HepG2 (cell line): ENCODE results near the gene MRM3. TPM values are rescaled to one million over a fixed set of nuclear protein-coding genes. Genes with fewer than 3 reads are reported as not detected.

Experiments
- ATAC-seq: fragments of 200-7000 bp; cut with Tn5 transposase; 3 replicates; pipeline ENCODE4 v1.9.1; 2020; ENCODE audit warnings: mild to moderate bottlenecking, moderate library complexity
- BruUV-seq: library from RNA; stranded (reverse); fragments of 400-500 nt; replicated peaks from 2 replicates; lab custom pipeline; 2021; lab: Mats Ljungman, UMichigan
- CTCF ChIA-PET: fragments of 300-600 bp; formaldehyde crosslinking; extraction: SDS; loops from one replicate; lab custom pipeline; 2021; ENCODE audit warnings: low total read pairs, inconsistent platforms, low intra/inter-chr PET ratio; lab: Yijun Ruan, JAX
- POLR2A ChIA-PET: fragments of 350-600 bp; sonication (Branson Sonifier 250); formaldehyde crosslinking; loops from one replicate; lab custom pipeline; 2020; ENCODE audit warnings: antibody characterized with exemption, inconsistent platforms; lab: Yijun Ruan, JAX
- DNase-seq: peaks from one replicate; pipeline ENCODE4 v3.0.0-alpha.2; 2015; ENCODE audit warnings: low spot score
- FAIRE-seq: peaks from 3 replicates; lab custom pipeline; 2011; peaks lifted over from hg19 to GRCh38; lab: Jason Lieb, UNC
- H2AFZ ChIP-seq: one replicate; pipeline ENCODE4 v1.6.1; 2011; ENCODE audit warnings: low read length, inconsistent platforms
- H3K27ac ChIP-seq: fragments of 300-600 bp; 3 replicates; pipeline ENCODE4 v1.8.0; 2011; ENCODE audit warnings: mixed run types, mild to moderate bottlenecking, mixed read lengths, low read length, inconsistent platforms; ENCODE audit not compliant: insufficient read depth; ENCODE audit errors: extremely low read length
- H3K27me3 ChIP-seq, 2 experiments: fragments of 200-600 bp in 1 of 2; 2 replicates in 1 of 2; 3 replicates in 1 of 2; pipeline versions ENCODE4 v1.6.0 to v1.8.0; 2011; ENCODE audit warnings: low read length in 2 of 2, mild to moderate bottlenecking in 2 of 2, moderate library complexity in 2 of 2, inconsistent platforms in 1 of 2; ENCODE audit not compliant: insufficient read depth in 2 of 2, control insufficient read depth in 1 of 2
- H3K36me3 ChIP-seq, 2 experiments: fragments of 200-600 bp in 1 of 2; replicated peaks in 1 of 2; 2 replicates in 1 of 2; 3 replicates in 1 of 2; pipeline versions ENCODE4 v1.5.1 to v1.8.0; 2011; ENCODE audit warnings: low read length in 2 of 2, inconsistent platforms in 1 of 2; ENCODE audit not compliant: insufficient read depth in 2 of 2, control insufficient read depth in 1 of 2
- H3K4me1 ChIP-seq: 2 replicates; pipeline ENCODE4 v1.5.1; 2012; ENCODE audit warnings: low read length, inconsistent platforms; ENCODE audit not compliant: insufficient read depth
- H3K4me2 ChIP-seq: 2 replicates; pipeline ENCODE4 v1.6.0; 2011; ENCODE audit warnings: low read depth, low read length, inconsistent platforms
- H3K4me3 ChIP-seq, 3 experiments: fragments of 200-600 bp in 1 of 3; sonication (generic), shearing (Covaris generic) in 1 of 3; replicated peaks in 1 of 3; 2 replicates each; pipeline ENCODE4 v1.5.1; 2011 to 2016; ENCODE audit warnings: low read length in 3 of 3, inconsistent platforms in 2 of 3, low read depth in 2 of 3, mild to moderate bottlenecking in 2 of 3, control low read depth in 1 of 3, mixed read lengths in 1 of 3; ENCODE audit not compliant: insufficient read depth in 1 of 3
- H3K79me2 ChIP-seq: one replicate; pipeline ENCODE4 v1.6.1; 2011; ENCODE audit warnings: low read length, inconsistent platforms; ENCODE audit not compliant: insufficient read depth
- H3K9ac ChIP-seq: 2 replicates; pipeline ENCODE4 v1.6.0; 2011; ENCODE audit warnings: mild to moderate bottlenecking, low read depth, low read length, inconsistent platforms; ENCODE audit not compliant: insufficient read depth
- H3K9me3 ChIP-seq: 2 replicates; pipeline ENCODE4 v1.5.1; 2012; ENCODE audit warnings: mild to moderate bottlenecking, low read length
- H4K20me1 ChIP-seq: 2 replicates; pipeline ENCODE4 v1.6.0; 2011; ENCODE audit warnings: inconsistent platforms, mild to moderate bottlenecking, low read length, moderate library complexity; ENCODE audit not compliant: insufficient read depth
- MYPOP ChIP-seq: sonication (generic); formaldehyde crosslinking; IDR thresholded peaks from 2 replicates; pipeline ENCODE4 v1.8.1; 2023; ENCODE audit warnings: mild to moderate bottlenecking, moderate library complexity, missing genetic modification reagents
- NR2F1 ChIP-seq, 2 experiments: fragments of 450-650 bp in 1 of 2; formaldehyde crosslinking in 1 of 2; IDR thresholded peaks; 2 replicates each; pipeline versions ENCODE4 v1.5.0 to v1.6.1; 2016 to 2020; ENCODE audit warnings: mild to moderate bottlenecking in 1 of 2, missing compliant biosample characterization in 1 of 2, missing genetic modification reagents in 1 of 2, moderate library complexity in 1 of 2
- TOPORS ChIP-seq: sonication (generic); formaldehyde crosslinking; IDR thresholded peaks from 2 replicates; pipeline ENCODE4 v1.8.0; 2023; ENCODE audit warnings: mild to moderate bottlenecking, missing genetic modification reagents
- UBTF ChIP-seq: sonication (generic); formaldehyde crosslinking; IDR thresholded peaks from 2 replicates; pipeline ENCODE4 v1.4.0; 2020; ENCODE audit warnings: mild to moderate bottlenecking, missing genetic modification reagents
- YEATS4 ChIP-seq: sonication (generic); formaldehyde crosslinking; IDR thresholded peaks from 2 replicates; pipeline ENCODE4 v1.4.0; 2020; ENCODE audit warnings: missing genetic modification reagents, borderline replicate concordance
- YY1 ChIP-seq: IDR thresholded peaks from 2 replicates; pipeline ENCODE4 v1.6.1; 2011; ENCODE audit warnings: low read length, low read depth, moderate library complexity, mild to moderate bottlenecking; ENCODE audit not compliant: insufficient read depth, insufficient replicate concordance
- ZBTB4 ChIP-seq: sonication (generic); formaldehyde crosslinking; IDR thresholded peaks from 2 replicates; pipeline ENCODE4 v1.4.0; 2020; ENCODE audit warnings: missing genetic modification reagents, mild to moderate bottlenecking, borderline replicate concordance
- ZNF230 ChIP-seq: sonication (generic); formaldehyde crosslinking; IDR thresholded peaks from 2 replicates; pipeline ENCODE4 v1.4.0; 2020; ENCODE audit warnings: mild to moderate bottlenecking, missing genetic modification reagents
- ZNF281 ChIP-seq: sonication (generic); formaldehyde crosslinking; IDR thresholded peaks from 2 replicates; pipeline ENCODE4 v1.4.0; 2020; ENCODE audit warnings: missing genetic modification reagents, borderline replicate concordance
- ZNF3 ChIP-seq: IDR thresholded peaks from 2 replicates; pipeline ENCODE4 v1.7.0; 2017; ENCODE audit warnings: inconsistent platforms
- ZNF34 ChIP-seq: sonication (generic); formaldehyde crosslinking; IDR thresholded peaks from 2 replicates; pipeline ENCODE4 v1.4.0; 2020; ENCODE audit warnings: mild to moderate bottlenecking, missing genetic modification reagents, borderline replicate concordance
- ZNF496 ChIP-seq: sonication (generic); formaldehyde crosslinking; IDR thresholded peaks from 2 replicates; pipeline ENCODE4 v1.8.1; 2023; ENCODE audit warnings: mild to moderate bottlenecking, moderate library complexity, missing genetic modification reagents; ENCODE audit not compliant: insufficient replicate concordance
- ZNF547 ChIP-seq: sonication (generic); formaldehyde crosslinking; IDR thresholded peaks from 2 replicates; pipeline ENCODE4 v1.5.1; 2020; ENCODE audit warnings: mild to moderate bottlenecking, missing genetic modification reagents
- whole genome bisulfite sequencing: methylation state at CpG from one replicate; pipeline ENCODE4 v1.1.6; 2017; ENCODE audit warnings: low lambda C conversion rate; 5-methylcytosine and 5-hydroxymethylcytosine counted together
- in situ Hi-C: cut with HindIII; loops from 2 replicates; pipeline ENCODE4 v1.10.0; 2017; ENCODE audit warnings: low pct_unique_long_range_greater_than_20kb; ENCODE audit not compliant: extremely low pct_ligation_motif_present
- intact Hi-C: fragments of 100-400 bp; cut with micrococcal nuclease; formaldehyde crosslinking; loops from one replicate; pipeline ENCODE4 v1.10.0; 2022; ENCODE audit not compliant: unreplicated experiment
- polyA plus RNA-seq, 8 experiments: library from polyadenylated mRNA; depleted of rRNA in 3 of 8; stranded (reverse) in 7 of 8; unstranded in 1 of 8; fragments of >200 nt; fragmentation: Illumina TruSeq in 4 of 8; extraction: Trizol in 4 of 8; gene quantifications; 2 replicates each; pipeline versions ENCODE4 v1.2.1 to v1.2.3, GENCODE V29; 2011 to 2016; ENCODE audit warnings: low read depth in 4 of 8, missing spikeins in 1 of 8, mixed read lengths in 1 of 8; ENCODE audit not compliant: insufficient read depth in 1 of 8
- total RNA-seq, 5 experiments: library from RNA; depleted of rRNA; stranded (reverse); fragments of >200 nt; fragmentation: Illumina TruSeq; extraction: Trizol; gene quantifications; 2 replicates each; pipeline ENCODE4 v1.2.3, GENCODE V29; 2016; ENCODE audit warnings: low read depth in 1 of 5
- TF ChIP-seq, protein P1 (sequence below): sonication (generic); formaldehyde crosslinking; IDR thresholded peaks from 2 replicates; pipeline ENCODE4 v1.4.0; 2020; ENCODE audit warnings: low read depth, mild to moderate bottlenecking, missing genetic modification reagents

Gene MRM3
- total and polyA plus RNA-seq, 2 of the 13 experiments (the other 11 are each of a cell fraction or from before 2014, with no cell fraction given): 12.3 to 25.5 TPM

GRCh38 chr17:819251-819650 lies 37.1 kb downstream of the MRM3 start:
- no peak overlapping the region for H3K9ac ChIP-seq
- H3K79me2 ChIP-seq: no peaks in the 10 kb centered on the region
- WGBS: 98% methylated on average over 10 of the region's 19 CpGs
- H3K9me3 ChIP-seq: no peaks in the 10 kb centered on the region
- H3K27ac ChIP-seq: no peak overlapping the region
- intact Hi-C loops: no loop called here
- H3K36me3 ChIP-seq: peaks cover 16 to 42% of the 10 kb centered on the region in 2 experiments; a peak in 4 of 5 replicates
- no peak for DNase-seq
- H3K4me2 ChIP-seq: no peak overlapping the region
- no peaks in the 10 kb centered on the region for H3K4me1 ChIP-seq
- H3K4me3 ChIP-seq: no peak overlapping the region
- no TSS peak for BruUV-seq
- H2AFZ ChIP-seq: no peak overlapping the region
- ChIA-PET CTCF (no interaction called here), POLR2A (no interaction called here)
- no peaks in the 10 kb centered on the region for H3K27me3 ChIP-seq
- no peak for FAIRE-seq
- ATAC-seq: no peak
- H4K20me1 ChIP-seq: no peaks in the 10 kb centered on the region
- in situ Hi-C loops: no loop called here
- TF ChIP-seq ZNF230: no peak
- no peak for TF ChIP-seq ZNF496 (CRISPR knock-in tag)
- no peak for TF ChIP-seq ZNF3
- TF ChIP-seq UBTF: no peak
- TF ChIP-seq, protein P1, sequence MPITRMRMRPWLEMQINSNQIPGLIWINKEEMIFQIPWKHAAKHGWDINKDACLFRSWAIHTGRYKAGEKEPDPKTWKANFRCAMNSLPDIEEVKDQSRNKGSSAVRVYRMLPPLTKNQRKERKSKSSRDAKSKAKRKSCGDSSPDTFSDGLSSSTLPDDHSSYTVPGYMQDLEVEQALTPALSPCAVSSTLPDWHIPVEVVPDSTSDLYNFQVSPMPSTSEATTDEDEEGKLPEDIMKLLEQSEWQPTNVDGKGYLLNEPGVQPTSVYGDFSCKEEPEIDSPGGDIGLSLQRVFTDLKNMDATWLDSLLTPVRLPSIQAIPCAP (CRISPR knock-in tag): no peak
- no peak for TF ChIP-seq ZNF547 (CRISPR knock-in tag)
- TF ChIP-seq NR2F1 (CRISPR knock-in tag; IDR thresholded peaks at IDR 0.05): no peak
- TF ChIP-seq TOPORS: no peak
- TF ChIP-seq ZNF34: no peak
- no peak for TF ChIP-seq YY1
- TF ChIP-seq YEATS4 (CRISPR knock-in tag): no peak
- TF ChIP-seq MYPOP (CRISPR knock-in tag): no peak
- TF ChIP-seq ZNF281 (CRISPR knock-in tag): no peak
- no peak for TF ChIP-seq ZBTB4
